Esophagus squamous epithelium (tissue), 5 donors: ENCODE data around the gene PITPNM3. TPM values are rescaled to one million over a fixed set of nuclear protein-coding genes. Genes with fewer than 3 reads are reported as not detected.

Experiments used
- DNase-seq: peaks from one replicate; lab custom pipeline; 2025; lab: John Stamatoyannopoulos, UW
- H3K27ac ChIP-seq, 4 donors: fragments of 200-600 bp; sonication (generic); one replicate each; pipeline ENCODE4 v1.5.1; 2016 to 2019; ENCODE audit warnings: mild to moderate bottlenecking in 1 of 4
- H3K27me3 ChIP-seq, 4 donors: fragments of 200-600 bp; sonication (generic); 1 replicate in 3 of 4; 2 replicates in 1 of 4; pipeline versions ENCODE4 v1.5.1 to v1.6.0; 2017 to 2021; ENCODE audit warnings: antibody characterized with exemption in 1 of 4
- H3K36me3 ChIP-seq, 3 donors: fragments of 200-600 bp; sonication (generic); one replicate each; pipeline ENCODE4 v1.5.1; 2016 to 2019
- H3K4me1 ChIP-seq, 3 donors: fragments of 200-600 bp; sonication (generic); one replicate each; pipeline ENCODE4 v1.5.1; 2017 to 2019
- H3K4me3 ChIP-seq, 4 donors: fragments of 200-600 bp; sonication (generic); 1 replicate in 3 of 4; 2 replicates in 1 of 4; pipeline ENCODE4 v1.5.1; 2016 to 2019; ENCODE audit warnings: mild to moderate bottlenecking in 2 of 4, moderate library complexity in 1 of 4
- H3K9me3 ChIP-seq, 3 donors: fragments of 200-600 bp; sonication (generic); one replicate each; pipeline ENCODE4 v1.5.1; 2016 to 2019
- POLR2A ChIP-seq, 4 donors: fragments of 450-650 bp; IDR thresholded peaks; one replicate each; pipeline ENCODE4 v1.6.1; 2017; ENCODE audit warnings: antibody characterized with exemption in 4 of 4, mild to moderate bottlenecking in 4 of 4, moderate library complexity in 3 of 4
- WGBS, 2 donors: methylation state at CpG; one replicate each; pipeline ENCODE4 v1.1.5; 2018; 5-methylcytosine and 5-hydroxymethylcytosine counted together
- intact Hi-C: fragments of 100-400 bp; cut with DNase I; formaldehyde crosslinking; loops from one replicate; pipeline ENCODE4 v1.15.0; 2022
- total RNA-seq, 4 donors: library from RNA; depleted of rRNA; stranded (reverse); fragments of >200 nt; gene quantifications; one replicate each; pipeline ENCODE4 v1.1.0, GENCODE V29; 2016
- TF ChIP-seq, protein P1 (sequence below), 6 experiments: fragments of 450-650 bp in 4 of 6; fragments of 200-600 bp in 2 of 6; sonication (generic) in 2 of 6; IDR thresholded peaks; one replicate each; pipeline ENCODE4 v1.5.1; 2016 to 2019; ENCODE audit warnings: antibody characterized with exemption in 6 of 6, mild to moderate bottlenecking in 4 of 6, moderate library complexity in 4 of 6
- donor health status: DM: yes; HTN: yes; CAD: no.

The PITPNM3 gene
- total RNA-seq, 4 donors from 2014 or later = 14.0 to 33.4 (median 21.5) TPM

GRCh38 chr17:6473128-6473767 is 83.1 kb downstream of the PITPNM3 start:
- no peak for DNase-seq
- Histone ChIP-seq H3K36me3 (peaks cover 0 to 71% (median 0%) of the 10 kb centered on the region in 3 donors), H3K9me3 (no peaks in the 10 kb centered on the region), H3K27me3 (no peaks in the 10 kb centered on the region), H3K27ac (no peak overlapping the region), H3K4me3 (no peak overlapping the region), H3K4me1 (peaks cover 18 to 64% (median 31%) of the 10 kb centered on the region in 3 donors)
- intact Hi-C loops = no loop called here
- TF ChIP-seq, protein P1, sequence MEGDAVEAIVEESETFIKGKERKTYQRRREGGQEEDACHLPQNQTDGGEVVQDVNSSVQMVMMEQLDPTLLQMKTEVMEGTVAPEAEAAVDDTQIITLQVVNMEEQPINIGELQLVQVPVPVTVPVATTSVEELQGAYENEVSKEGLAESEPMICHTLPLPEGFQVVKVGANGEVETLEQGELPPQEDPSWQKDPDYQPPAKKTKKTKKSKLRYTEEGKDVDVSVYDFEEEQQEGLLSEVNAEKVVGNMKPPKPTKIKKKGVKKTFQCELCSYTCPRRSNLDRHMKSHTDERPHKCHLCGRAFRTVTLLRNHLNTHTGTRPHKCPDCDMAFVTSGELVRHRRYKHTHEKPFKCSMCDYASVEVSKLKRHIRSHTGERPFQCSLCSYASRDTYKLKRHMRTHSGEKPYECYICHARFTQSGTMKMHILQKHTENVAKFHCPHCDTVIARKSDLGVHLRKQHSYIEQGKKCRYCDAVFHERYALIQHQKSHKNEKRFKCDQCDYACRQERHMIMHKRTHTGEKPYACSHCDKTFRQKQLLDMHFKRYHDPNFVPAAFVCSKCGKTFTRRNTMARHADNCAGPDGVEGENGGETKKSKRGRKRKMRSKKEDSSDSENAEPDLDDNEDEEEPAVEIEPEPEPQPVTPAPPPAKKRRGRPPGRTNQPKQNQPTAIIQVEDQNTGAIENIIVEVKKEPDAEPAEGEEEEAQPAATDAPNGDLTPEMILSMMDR (IDR thresholded peaks at IDR 0.05) = peak; percentile 91 to 98 (median 92)
- no peak for TF ChIP-seq POLR2A (IDR thresholded peaks at IDR 0.05)
- 34 to 41% methylated on average over 9 to 13 of the region's 14 CpGs for WGBS, 2 donors

- H3K9me3 ChIP-seq = no peaks in the 10 kb centered on the region
- H3K27me3 ChIP-seq = no peaks in the 10 kb centered on the region
- H3K36me3 ChIP-seq = peaks cover 0 to 71% (median 0%) of the 10 kb centered on the region in 3 donors
- no peak overlapping the region for H3K4me3 ChIP-seq
- intact Hi-C loops = no loop called here
- WGBS, 2 donors = 50 to 100% methylated on average over 1 to 2 of the region's 10 CpGs
- H3K4me1 ChIP-seq = peaks cover 18 to 58% (median 31%) of the 10 kb centered on the region in 3 donors
- no peak for DNase-seq
- TF ChIP-seq, protein P1 (IDR thresholded peaks at IDR 0.05) = no peak
- no peak for TF ChIP-seq POLR2A (IDR thresholded peaks at IDR 0.05)
- H3K27ac ChIP-seq = no peak overlapping the region
These were observed 83.8 kb downstream of the PITPNM3 start for GRCh38 chr17:6472517-6472916.

- intact Hi-C loops = no loop called here
- DNase-seq = no peak
- Histone ChIP-seq H3K36me3 (peaks cover 0 to 74% (median 0%) of the 10 kb centered on the region in 3 donors), H3K27ac (no peak overlapping the region), H3K4me1 (peaks cover 16 to 51% (median 28%) of the 10 kb centered on the region in 3 donors), H3K27me3 (no peaks in the 10 kb centered on the region), H3K9me3 (no peaks in the 10 kb centered on the region), H3K4me3 (no peak overlapping the region)
- 40 to 49% methylated on average over 2 to 13 of the region's 19 CpGs for WGBS, 2 donors
- TF ChIP-seq POLR2A (IDR thresholded peaks at IDR 0.05) = no peak
- TF ChIP-seq, protein P1 (IDR thresholded peaks at IDR 0.05) = peak in 1 of 6 experiments; percentile 12
These were observed 84.6 kb downstream of the PITPNM3 start for GRCh38 chr17:6471531-6472465.

DNA sequence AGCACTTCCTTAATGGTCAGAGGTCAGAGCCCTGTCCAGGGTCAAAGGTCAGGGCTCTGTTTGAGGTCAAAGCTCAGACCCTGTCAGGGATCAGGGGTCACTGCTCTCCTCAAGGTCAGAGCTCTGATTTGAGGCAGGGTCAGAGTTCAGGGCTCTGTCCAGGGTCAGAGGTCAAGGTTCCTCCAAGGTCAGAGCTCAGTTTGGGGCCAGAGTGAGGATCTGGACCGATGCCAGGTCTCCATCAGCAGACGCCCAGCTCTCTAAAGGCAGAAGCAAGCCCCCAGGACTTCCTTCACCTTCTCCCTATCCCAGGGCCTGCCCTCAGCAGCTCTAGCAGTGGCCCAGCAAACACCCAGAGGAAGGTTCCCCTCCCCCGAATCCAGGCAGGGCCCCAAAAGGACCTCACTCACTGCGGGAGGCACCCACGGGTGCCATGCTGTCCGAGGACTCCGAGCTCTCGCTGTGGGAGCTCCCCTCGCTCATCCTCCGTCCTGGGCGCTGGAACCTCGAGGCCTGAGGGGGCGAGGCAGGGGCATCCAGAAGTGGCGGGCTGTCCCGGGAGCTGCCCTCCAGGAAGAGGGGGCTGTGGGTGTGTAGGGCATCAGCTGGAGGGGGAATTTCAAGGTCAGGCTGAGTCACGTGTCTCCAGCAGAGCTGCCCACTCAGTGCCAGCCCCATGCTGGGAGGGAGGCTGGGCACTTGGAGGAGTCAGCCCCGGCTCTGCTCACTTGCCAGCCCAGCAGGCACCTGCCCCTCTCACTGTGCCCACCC is 85.4 kb downstream of the PITPNM3 start:
- no peak overlapping the region for H3K4me3 ChIP-seq
- no peaks in the 10 kb centered on the region for H3K27me3 ChIP-seq
- TF ChIP-seq, protein P1 (IDR thresholded peaks at IDR 0.05) = no peak
- no peak for TF ChIP-seq POLR2A (IDR thresholded peaks at IDR 0.05)
- intact Hi-C loops = no loop called here
- WGBS, 2 donors = no CpG with 5 or more reads among the region's 17 CpGs
- DNase-seq = no peak
- H3K4me1 ChIP-seq = peaks cover 14 to 43% (median 22%) of the 10 kb centered on the region in 3 donors
- peaks cover 0 to 79% (median 0%) of the 10 kb centered on the region in 3 donors for H3K36me3 ChIP-seq
- H3K9me3 ChIP-seq = no peaks in the 10 kb centered on the region
- H3K27ac ChIP-seq = no peak overlapping the region
